ENCODE results near the gene PDE4B.

- TF ChIP-seq, protein P1, sequence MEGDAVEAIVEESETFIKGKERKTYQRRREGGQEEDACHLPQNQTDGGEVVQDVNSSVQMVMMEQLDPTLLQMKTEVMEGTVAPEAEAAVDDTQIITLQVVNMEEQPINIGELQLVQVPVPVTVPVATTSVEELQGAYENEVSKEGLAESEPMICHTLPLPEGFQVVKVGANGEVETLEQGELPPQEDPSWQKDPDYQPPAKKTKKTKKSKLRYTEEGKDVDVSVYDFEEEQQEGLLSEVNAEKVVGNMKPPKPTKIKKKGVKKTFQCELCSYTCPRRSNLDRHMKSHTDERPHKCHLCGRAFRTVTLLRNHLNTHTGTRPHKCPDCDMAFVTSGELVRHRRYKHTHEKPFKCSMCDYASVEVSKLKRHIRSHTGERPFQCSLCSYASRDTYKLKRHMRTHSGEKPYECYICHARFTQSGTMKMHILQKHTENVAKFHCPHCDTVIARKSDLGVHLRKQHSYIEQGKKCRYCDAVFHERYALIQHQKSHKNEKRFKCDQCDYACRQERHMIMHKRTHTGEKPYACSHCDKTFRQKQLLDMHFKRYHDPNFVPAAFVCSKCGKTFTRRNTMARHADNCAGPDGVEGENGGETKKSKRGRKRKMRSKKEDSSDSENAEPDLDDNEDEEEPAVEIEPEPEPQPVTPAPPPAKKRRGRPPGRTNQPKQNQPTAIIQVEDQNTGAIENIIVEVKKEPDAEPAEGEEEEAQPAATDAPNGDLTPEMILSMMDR (IDR thresholded peaks at IDR 0.05; ENCODE audit: poor library complexity, severe bottlenecking): no peak
- TF ChIP-seq EZH2 (IDR thresholded peaks at IDR 0.05; ENCODE audit: borderline replicate concordance, insufficient read depth, low read length, poor library complexity, severe bottlenecking): no peak
- TF ChIP-seq SMC3 (conservative IDR thresholded peaks at IDR 0.05; ENCODE audit: poor library complexity): no peak
Measured at GRCh38 chr1:66286307-66286706, 493.6 kb downstream of the PDE4B start.

Data from neural cell (in vitro differentiated cells).